Right lobe of liver (tissue), 4 donors: ENCODE data around the gene PUS3.

Experiments
- CTCF ChIP-seq, 4 donors: fragments of 200-600 bp in 3 of 4; fragments of 450-650 bp in 1 of 4; IDR thresholded peaks; one replicate each; pipeline versions ENCODE4 v1.5.1 to v1.8.0; 2016 to 2022; ENCODE audit warnings: antibody characterized with exemption in 4 of 4, mild to moderate bottlenecking in 2 of 4
- POLR2A ChIP-seq: fragments of 450-650 bp; IDR thresholded peaks from one replicate; pipeline ENCODE4 v1.6.1; 2017; ENCODE audit warnings: antibody characterized with exemption, mild to moderate bottlenecking
- donor health status: DM: no; HTN: no; CAD: no.
- donor health status: DM: no; HTN: no; CAD: no.
- donor health status: DM: no; HTN: yes; CAD: no.

DNA sequence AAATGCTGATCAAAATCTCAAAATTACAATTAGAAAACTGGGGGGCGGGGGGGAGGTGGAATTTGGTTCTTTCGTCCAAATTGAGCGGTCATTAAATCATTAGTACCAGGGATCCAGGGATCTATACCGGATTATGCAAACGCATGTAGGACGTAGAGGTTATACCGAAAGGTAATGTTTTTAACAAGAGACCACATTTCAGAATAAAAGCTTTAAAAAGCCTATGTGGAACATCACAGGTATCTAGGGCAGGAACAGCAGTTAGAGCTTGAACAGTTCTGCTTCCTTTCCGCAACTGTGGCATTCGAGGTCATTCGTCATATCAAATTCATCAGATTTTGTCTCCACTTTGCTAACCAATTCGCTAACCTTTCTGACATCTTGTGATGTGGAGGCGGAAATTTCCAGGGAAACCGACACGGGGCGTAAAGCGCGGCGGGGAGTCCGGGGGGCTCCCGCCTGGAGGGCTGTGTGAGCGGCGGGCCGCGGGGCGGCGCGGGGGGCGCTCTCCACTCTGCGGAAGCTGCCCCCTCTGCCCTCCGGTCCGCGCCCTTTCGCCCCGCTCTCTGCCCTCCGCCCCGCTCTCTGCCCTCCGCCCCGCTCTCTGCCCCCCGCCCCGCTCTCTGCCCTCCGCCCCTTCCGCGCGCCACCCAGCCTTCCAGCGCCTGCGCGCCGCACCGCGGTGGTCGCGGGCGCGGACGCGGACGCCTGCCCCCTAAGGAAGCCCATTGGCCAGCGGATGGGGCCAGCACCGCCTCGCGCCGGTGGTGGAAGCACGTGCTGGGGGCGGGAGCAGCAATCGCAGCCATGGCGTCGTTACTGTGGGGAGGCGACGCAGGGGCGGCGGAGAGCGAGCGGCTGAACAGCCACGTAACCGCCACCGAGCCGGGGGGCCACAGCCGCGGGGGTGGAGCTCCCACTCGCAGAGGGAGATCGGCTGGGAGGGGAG is 979 bp upstream of the PUS3 start, which contains the start of gene DDX25:
- TF ChIP-seq CTCF (IDR thresholded peaks at IDR 0.05) = no peak
- TF ChIP-seq POLR2A = no peak
